Measurements from ENCODE around the gene SEBOX. TPM values are rescaled to one million over a fixed set of nuclear protein-coding genes. Genes with fewer than 3 reads are reported as not detected.

The SEBOX gene
- total RNA-seq: not detected in 2 replicates

- intact Hi-C loops (cut with micrococcal nuclease): no loop called here
- DNase-seq: no peak
- Mint-ChIP-seq H3K36me3 (ENCODE audit: low read depth) (peaks cover 14% of the 10 kb centered on the region), H3K9me3 (no peaks in the 10 kb centered on the region), H3K4me1 (no peaks in the 10 kb centered on the region), H3K27me3 (no peaks in the 10 kb centered on the region), H3K27ac (no peak within 1 kb of the TSS), H3K4me3 (no peak within 1 kb of the TSS)
Observed at GRCh38 chr17:28364665-28365363, at the start of gene SEBOX. Gene SEBOX, minus strand, starts transcription at chr17:28365199. Its CDS starts 48 bp downstream, at chr17:28365151.

- Mint-ChIP-seq H3K36me3 (ENCODE audit: low read depth) (no peaks in the 10 kb centered on the region), H3K27me3 (peaks cover 22% of the 10 kb centered on the region), H3K27ac (no peak overlapping the region), H3K4me1 (peaks cover 2% of the 10 kb centered on the region), H3K4me3 (no peak overlapping the region), H3K9me3 (no peaks in the 10 kb centered on the region)
- intact Hi-C loops (cut with micrococcal nuclease): no loop called here
- DNase-seq: no peak
Observed at GRCh38 chr17:28413804-28414203, 48.8 kb upstream of the SEBOX start.

GRCh38 chr17:28412099-28412498 lies 47.1 kb upstream of the SEBOX start:
- Mint-ChIP-seq H3K9me3 (no peaks in the 10 kb centered on the region), H3K4me1 (peaks cover 2% of the 10 kb centered on the region), H3K4me3 (no peak overlapping the region), H3K27ac (no peak overlapping the region), H3K36me3 (ENCODE audit: low read depth) (no peaks in the 10 kb centered on the region), H3K27me3 (peaks cover 22% of the 10 kb centered on the region)
- DNase-seq: no peak
- intact Hi-C loops (cut with micrococcal nuclease): no loop called here

GRCh38 chr17:28407974-28408306 lies 42.9 kb upstream of the SEBOX start:
- Mint-ChIP-seq H3K4me1 (peaks cover 5% of the 10 kb centered on the region), H3K9me3 (no peaks in the 10 kb centered on the region), H3K27me3 (peaks cover 15% of the 10 kb centered on the region), H3K4me3 (no peak overlapping the region), H3K27ac (no peak overlapping the region), H3K36me3 (ENCODE audit: low read depth) (peaks cover 3% of the 10 kb centered on the region)
- intact Hi-C loops (cut with micrococcal nuclease): no loop called here
- DNase-seq: no peak

- DNase-seq: no peak
- H3K36me3 Mint-ChIP-seq (ENCODE audit: low read depth): peaks cover 3% of the 10 kb centered on the region
- no peak overlapping the region for H3K27ac Mint-ChIP-seq
- intact Hi-C loops (cut with micrococcal nuclease): no loop called here
- H3K9me3 Mint-ChIP-seq: no peaks in the 10 kb centered on the region
- peak overlapping the region; percentile 10 for H3K4me3 Mint-ChIP-seq
- H3K4me1 Mint-ChIP-seq: peaks cover 5% of the 10 kb centered on the region
- H3K27me3 Mint-ChIP-seq: peaks cover 15% of the 10 kb centered on the region
Observed at GRCh38 chr17:28407130-28407973, 42.4 kb upstream of the SEBOX start.

- H3K9me3 Mint-ChIP-seq: no peaks in the 10 kb centered on the region
- peak overlapping the region; percentile 78 for H3K4me3 Mint-ChIP-seq
- no peak for DNase-seq
- peaks cover 3% of the 10 kb centered on the region for H3K36me3 Mint-ChIP-seq (ENCODE audit: low read depth)
- H3K27me3 Mint-ChIP-seq: peaks cover 10% of the 10 kb centered on the region
- H3K27ac Mint-ChIP-seq: peak overlapping the region; percentile 39
- intact Hi-C loops (cut with micrococcal nuclease): no loop called here
- peaks cover 7% of the 10 kb centered on the region for H3K4me1 Mint-ChIP-seq
Observed at GRCh38 chr17:28406473-28406814, 41.4 kb upstream of the SEBOX start.

- DNase-seq: peak; percentile 81
- peak within 1 kb of the TSS; percentile 39 for H3K27ac Mint-ChIP-seq
- intact Hi-C loops (cut with micrococcal nuclease): no loop called here
- H3K27me3 Mint-ChIP-seq: peaks cover 7% of the 10 kb centered on the region
- H3K4me3 Mint-ChIP-seq: peak within 1 kb of the TSS; percentile 80
- H3K9me3 Mint-ChIP-seq: no peaks in the 10 kb centered on the region
- peaks cover 7% of the 10 kb centered on the region for H3K4me1 Mint-ChIP-seq
- peaks cover 3% of the 10 kb centered on the region for H3K36me3 Mint-ChIP-seq (ENCODE audit: low read depth)
Observed at GRCh38 chr17:28405632-28406472, 40.9 kb upstream of the SEBOX start, which contains the start of gene SLC46A1. Gene SLC46A1, minus strand, starts transcription at chr17:28406212. Its CDS starts 98 bp downstream, at chr17:28406114.

GRCh38 chr17:28404812-28405570 lies 40.0 kb upstream of the SEBOX start:
- intact Hi-C loops (cut with micrococcal nuclease): no loop called here
- Mint-ChIP-seq H3K4me1 (peaks cover 7% of the 10 kb centered on the region), H3K27me3 (peaks cover 5% of the 10 kb centered on the region), H3K36me3 (ENCODE audit: low read depth) (peaks cover 3% of the 10 kb centered on the region), H3K4me3 (peak overlapping the region; percentile 80), H3K9me3 (no peaks in the 10 kb centered on the region), H3K27ac (no peak overlapping the region)
- no peak for DNase-seq

- Mint-ChIP-seq H3K4me1 (peaks cover 7% of the 10 kb centered on the region), H3K4me3 (peak overlapping the region; percentile 19), H3K27ac (no peak overlapping the region), H3K9me3 (no peaks in the 10 kb centered on the region), H3K27me3 (peaks cover 3% of the 10 kb centered on the region), H3K36me3 (ENCODE audit: low read depth) (peaks cover 3% of the 10 kb centered on the region)
- DNase-seq: no peak
- intact Hi-C loops (cut with micrococcal nuclease): no loop called here
Observed at GRCh38 chr17:28404461-28404811, 39.4 kb upstream of the SEBOX start.

- H3K27ac Mint-ChIP-seq: no peak overlapping the region
- no peak for DNase-seq
- peaks cover 2% of the 10 kb centered on the region for H3K27me3 Mint-ChIP-seq
- intact Hi-C loops (cut with micrococcal nuclease): no loop called here
- peaks cover 7% of the 10 kb centered on the region for H3K4me1 Mint-ChIP-seq
- no peak overlapping the region for H3K4me3 Mint-ChIP-seq
- H3K36me3 Mint-ChIP-seq (ENCODE audit: low read depth): peaks cover 3% of the 10 kb centered on the region
- no peaks in the 10 kb centered on the region for H3K9me3 Mint-ChIP-seq
Observed at GRCh38 chr17:28404007-28404406, 39.0 kb upstream of the SEBOX start.

- Mint-ChIP-seq H3K9me3 (no peaks in the 10 kb centered on the region), H3K36me3 (ENCODE audit: low read depth) (peaks cover 3% of the 10 kb centered on the region), H3K4me1 (peaks cover 7% of the 10 kb centered on the region), H3K27ac (no peak overlapping the region), H3K4me3 (no peak overlapping the region), H3K27me3 (peaks cover 2% of the 10 kb centered on the region)
- DNase-seq: no peak
- intact Hi-C loops (cut with micrococcal nuclease): no loop called here
Observed at GRCh38 chr17:28402844-28403243, 37.8 kb upstream of the SEBOX start.

- intact Hi-C loops (cut with micrococcal nuclease): no loop called here
- Mint-ChIP-seq H3K4me3 (no peak overlapping the region), H3K27ac (no peak overlapping the region), H3K9me3 (no peaks in the 10 kb centered on the region), H3K36me3 (ENCODE audit: low read depth) (peaks cover 3% of the 10 kb centered on the region), H3K4me1 (peaks cover 7% of the 10 kb centered on the region), H3K27me3 (peaks cover 2% of the 10 kb centered on the region)
- no peak for DNase-seq
Observed at GRCh38 chr17:28402224-28402630, 37.2 kb upstream of the SEBOX start.

- intact Hi-C loops (cut with micrococcal nuclease): no loop called here
- H3K4me3 Mint-ChIP-seq: no peak overlapping the region
- H3K9me3 Mint-ChIP-seq: no peaks in the 10 kb centered on the region
- H3K27me3 Mint-ChIP-seq: no peaks in the 10 kb centered on the region
- no peak for DNase-seq
- peaks cover 3% of the 10 kb centered on the region for H3K36me3 Mint-ChIP-seq (ENCODE audit: low read depth)
- H3K4me1 Mint-ChIP-seq: peaks cover 4% of the 10 kb centered on the region
- peak overlapping the region; percentile 35 for H3K27ac Mint-ChIP-seq
Observed at GRCh38 chr17:28399808-28400207, 34.8 kb upstream of the SEBOX start.
